ENCODE measurements around the gene NAP1L1.

DNA sequence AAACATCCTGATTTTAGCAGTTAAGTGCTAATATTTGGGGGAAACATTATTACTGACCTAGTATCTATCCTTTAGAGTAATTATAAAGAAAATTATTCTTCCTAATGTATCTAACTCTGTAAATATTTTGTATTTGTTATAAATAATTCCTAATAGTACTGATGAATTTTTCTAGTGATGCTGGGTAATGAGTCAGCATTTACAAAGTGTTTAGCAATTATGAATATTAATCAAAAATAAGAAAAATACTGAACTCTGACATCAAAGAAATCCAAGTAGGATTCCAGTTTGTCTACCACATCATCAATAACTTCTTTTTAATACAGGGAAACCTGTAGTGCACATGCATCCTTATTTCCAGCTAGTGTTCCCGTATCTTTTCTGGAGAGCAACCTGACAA is 9.0 kb downstream of the NAP1L1 start:
- TF ChIP-seq, protein P1, sequence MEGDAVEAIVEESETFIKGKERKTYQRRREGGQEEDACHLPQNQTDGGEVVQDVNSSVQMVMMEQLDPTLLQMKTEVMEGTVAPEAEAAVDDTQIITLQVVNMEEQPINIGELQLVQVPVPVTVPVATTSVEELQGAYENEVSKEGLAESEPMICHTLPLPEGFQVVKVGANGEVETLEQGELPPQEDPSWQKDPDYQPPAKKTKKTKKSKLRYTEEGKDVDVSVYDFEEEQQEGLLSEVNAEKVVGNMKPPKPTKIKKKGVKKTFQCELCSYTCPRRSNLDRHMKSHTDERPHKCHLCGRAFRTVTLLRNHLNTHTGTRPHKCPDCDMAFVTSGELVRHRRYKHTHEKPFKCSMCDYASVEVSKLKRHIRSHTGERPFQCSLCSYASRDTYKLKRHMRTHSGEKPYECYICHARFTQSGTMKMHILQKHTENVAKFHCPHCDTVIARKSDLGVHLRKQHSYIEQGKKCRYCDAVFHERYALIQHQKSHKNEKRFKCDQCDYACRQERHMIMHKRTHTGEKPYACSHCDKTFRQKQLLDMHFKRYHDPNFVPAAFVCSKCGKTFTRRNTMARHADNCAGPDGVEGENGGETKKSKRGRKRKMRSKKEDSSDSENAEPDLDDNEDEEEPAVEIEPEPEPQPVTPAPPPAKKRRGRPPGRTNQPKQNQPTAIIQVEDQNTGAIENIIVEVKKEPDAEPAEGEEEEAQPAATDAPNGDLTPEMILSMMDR (IDR thresholded peaks at IDR 0.05): no peak
- no peak for TF ChIP-seq POLR2A (IDR thresholded peaks at IDR 0.05)

Data from heart left ventricle (tissue), 13 donors.